GM20000 (cell line): Measurements from ENCODE around the gene CCDC74A.

ENCODE experiments used
- DNase-seq: peaks from one replicate; pipeline ENCODE4 v3.0.0; 2012; ENCODE audit warnings: low spot score
- CTCF ChIP-seq: IDR thresholded peaks from 2 replicates; pipeline ENCODE4 v1.5.1; 2012; ENCODE audit warnings: mild to moderate bottlenecking, control low read depth; ENCODE audit errors: extremely low read depth, missing control alignments

The CCDC74A gene

GRCh38 chr2:131572175-131572574 lies 44.5 kb downstream of the CCDC74A start:
- no peak for TF ChIP-seq CTCF
- DNase-seq: no peak

GRCh38 chr2:131577812-131578211 lies 50.1 kb downstream of the CCDC74A start:
- DNase-seq: no peak
- TF ChIP-seq CTCF: no peak

- DNase-seq: no peak
- no peak for TF ChIP-seq CTCF
Measured at GRCh38 chr2:131580187-131580586, 52.5 kb downstream of the CCDC74A start.
